Measurements from ENCODE around the gene PLCB1.

DNA sequence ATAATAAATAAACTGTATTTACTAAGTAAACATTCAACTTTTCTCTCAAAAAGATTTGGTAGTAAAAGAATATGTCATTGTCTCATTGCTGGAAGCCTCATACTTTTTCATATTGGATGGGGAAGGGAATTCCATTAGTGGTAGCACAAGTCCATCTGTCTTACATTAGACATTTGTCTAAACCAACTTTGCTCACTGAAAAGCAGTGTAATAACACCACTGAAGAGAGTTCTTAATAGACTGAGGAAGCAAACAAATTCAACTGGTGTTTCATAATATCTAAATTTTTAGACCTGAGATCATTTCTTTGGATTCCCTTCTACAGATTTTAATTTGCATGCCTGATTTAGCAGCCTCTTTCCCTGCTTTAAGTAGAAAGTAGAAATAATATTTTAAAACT, 62.7 kb downstream of the PLCB1 start:
- TF ChIP-seq, protein P1, sequence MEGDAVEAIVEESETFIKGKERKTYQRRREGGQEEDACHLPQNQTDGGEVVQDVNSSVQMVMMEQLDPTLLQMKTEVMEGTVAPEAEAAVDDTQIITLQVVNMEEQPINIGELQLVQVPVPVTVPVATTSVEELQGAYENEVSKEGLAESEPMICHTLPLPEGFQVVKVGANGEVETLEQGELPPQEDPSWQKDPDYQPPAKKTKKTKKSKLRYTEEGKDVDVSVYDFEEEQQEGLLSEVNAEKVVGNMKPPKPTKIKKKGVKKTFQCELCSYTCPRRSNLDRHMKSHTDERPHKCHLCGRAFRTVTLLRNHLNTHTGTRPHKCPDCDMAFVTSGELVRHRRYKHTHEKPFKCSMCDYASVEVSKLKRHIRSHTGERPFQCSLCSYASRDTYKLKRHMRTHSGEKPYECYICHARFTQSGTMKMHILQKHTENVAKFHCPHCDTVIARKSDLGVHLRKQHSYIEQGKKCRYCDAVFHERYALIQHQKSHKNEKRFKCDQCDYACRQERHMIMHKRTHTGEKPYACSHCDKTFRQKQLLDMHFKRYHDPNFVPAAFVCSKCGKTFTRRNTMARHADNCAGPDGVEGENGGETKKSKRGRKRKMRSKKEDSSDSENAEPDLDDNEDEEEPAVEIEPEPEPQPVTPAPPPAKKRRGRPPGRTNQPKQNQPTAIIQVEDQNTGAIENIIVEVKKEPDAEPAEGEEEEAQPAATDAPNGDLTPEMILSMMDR (conservative IDR thresholded peaks at IDR 0.05), result no peak
- no peak for TF ChIP-seq EZH2 (IDR thresholded peaks at IDR 0.05; ENCODE audit: low read depth)

Measured in PC-9 (cell line).